ENCODE data around the gene VLDLR. TPM values are rescaled to one million over a fixed set of nuclear protein-coding genes. Genes with fewer than 3 reads are reported as not detected.

The VLDLR gene
- total and polyA plus RNA-seq, 11 donors, result 15.1 to 177 (median 112) TPM

DNA sequence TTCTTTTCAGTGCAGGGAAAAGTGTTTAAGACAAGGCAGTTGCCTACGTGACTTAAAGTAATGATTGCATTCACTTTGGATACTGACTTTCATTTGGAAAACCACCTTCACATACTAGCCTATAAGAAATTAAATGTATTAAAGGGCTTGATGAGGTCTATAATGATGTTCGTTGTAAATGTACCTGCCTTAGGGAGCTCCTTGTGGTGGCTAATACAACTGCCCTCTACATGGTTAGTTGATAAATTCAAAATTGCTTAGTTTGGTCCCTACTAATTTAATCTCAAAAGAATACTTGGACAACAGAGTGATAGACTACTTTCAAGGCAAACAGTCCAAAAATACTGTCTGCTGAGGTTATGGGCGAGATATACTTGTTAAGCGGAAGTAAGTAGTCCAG, 3.8 kb downstream of the VLDLR start:
- TF ChIP-seq, protein P1, sequence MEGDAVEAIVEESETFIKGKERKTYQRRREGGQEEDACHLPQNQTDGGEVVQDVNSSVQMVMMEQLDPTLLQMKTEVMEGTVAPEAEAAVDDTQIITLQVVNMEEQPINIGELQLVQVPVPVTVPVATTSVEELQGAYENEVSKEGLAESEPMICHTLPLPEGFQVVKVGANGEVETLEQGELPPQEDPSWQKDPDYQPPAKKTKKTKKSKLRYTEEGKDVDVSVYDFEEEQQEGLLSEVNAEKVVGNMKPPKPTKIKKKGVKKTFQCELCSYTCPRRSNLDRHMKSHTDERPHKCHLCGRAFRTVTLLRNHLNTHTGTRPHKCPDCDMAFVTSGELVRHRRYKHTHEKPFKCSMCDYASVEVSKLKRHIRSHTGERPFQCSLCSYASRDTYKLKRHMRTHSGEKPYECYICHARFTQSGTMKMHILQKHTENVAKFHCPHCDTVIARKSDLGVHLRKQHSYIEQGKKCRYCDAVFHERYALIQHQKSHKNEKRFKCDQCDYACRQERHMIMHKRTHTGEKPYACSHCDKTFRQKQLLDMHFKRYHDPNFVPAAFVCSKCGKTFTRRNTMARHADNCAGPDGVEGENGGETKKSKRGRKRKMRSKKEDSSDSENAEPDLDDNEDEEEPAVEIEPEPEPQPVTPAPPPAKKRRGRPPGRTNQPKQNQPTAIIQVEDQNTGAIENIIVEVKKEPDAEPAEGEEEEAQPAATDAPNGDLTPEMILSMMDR (IDR thresholded peaks at IDR 0.05), result peak in 2 of 12 donors; percentile 11 to 24
- no peak for TF ChIP-seq POLR2A (IDR thresholded peaks at IDR 0.05)
- H3K27ac ChIP-seq, result peak overlapping the region in 10 of 12 donors; percentile 1 to 97 (median 93)

DNA sequence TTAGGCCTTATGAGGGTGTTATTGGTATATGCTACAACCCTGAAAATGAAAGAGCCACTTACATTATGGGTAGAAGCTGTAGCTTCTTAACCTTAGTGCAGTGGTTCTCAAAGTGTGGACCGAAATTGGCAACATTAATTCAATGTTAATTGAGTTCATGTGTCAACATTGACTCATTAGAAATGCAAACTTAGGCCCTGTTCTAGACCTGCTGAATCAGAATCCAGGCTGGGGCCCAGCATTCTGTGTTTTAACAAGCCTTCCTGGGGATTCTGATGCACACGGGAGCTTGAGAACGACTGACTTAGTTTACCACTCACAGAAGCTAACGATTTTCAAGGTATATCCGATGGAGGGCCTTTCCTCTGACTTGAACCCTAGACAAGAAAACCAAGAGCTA, 7.3 kb downstream of the VLDLR start:
- WGBS, 4 donors, result 89 to 96% (median 92%) methylated on average over 5 of the region's 5 CpGs
- Histone ChIP-seq H3K4me3 (no peak overlapping the region), H3K27me3 (peaks cover 0 to 13% (median 0%) of the 10 kb centered on the region in 9 donors), H3K27ac (peak overlapping the region in 6 of 12 donors; percentile 7 to 84 (median 78)), H3K4me1 (peaks cover 0 to 68% (median 29%) of the 10 kb centered on the region in 12 donors), H3K9me3 (no peaks in the 10 kb centered on the region), H3K36me3 (no peaks in the 10 kb centered on the region)
- ATAC-seq, result no peak
- TF ChIP-seq, protein P1 (IDR thresholded peaks at IDR 0.05), result no peak
- no peak for TF ChIP-seq POLR2A (IDR thresholded peaks at IDR 0.05)
- no peak for DNase-seq
- intact Hi-C loops (cut with DNase I), result loop anchor here in 9 of 10 donors (10.0 kb wide), 7 partner anchors 96 to 494 kb away; no protein-coding TSS in a partner anchor

More for the DNA sequence above, 3.8 kb downstream of the VLDLR start:
- Histone ChIP-seq H3K36me3 (no peaks in the 10 kb centered on the region), H3K9me3 (no peaks in the 10 kb centered on the region), H3K4me1 (peaks cover 0 to 52% (median 30%) of the 10 kb centered on the region in 12 donors), H3K27me3 (peaks cover 0 to 43% (median 0%) of the 10 kb centered on the region in 9 donors), H3K4me3 (peak overlapping the region in 1 of 12 donors; percentile 5)
- no peak for DNase-seq
- no peak for ATAC-seq
- 78 to 86% (median 82%) methylated on average over 4 of the region's 4 CpGs for WGBS, 4 donors
- intact Hi-C loops (cut with DNase I), result loop anchor here in 9 of 10 donors (10.0 kb wide), 7 partner anchors 99 to 491 kb away; no protein-coding TSS in a partner anchor

DNA sequence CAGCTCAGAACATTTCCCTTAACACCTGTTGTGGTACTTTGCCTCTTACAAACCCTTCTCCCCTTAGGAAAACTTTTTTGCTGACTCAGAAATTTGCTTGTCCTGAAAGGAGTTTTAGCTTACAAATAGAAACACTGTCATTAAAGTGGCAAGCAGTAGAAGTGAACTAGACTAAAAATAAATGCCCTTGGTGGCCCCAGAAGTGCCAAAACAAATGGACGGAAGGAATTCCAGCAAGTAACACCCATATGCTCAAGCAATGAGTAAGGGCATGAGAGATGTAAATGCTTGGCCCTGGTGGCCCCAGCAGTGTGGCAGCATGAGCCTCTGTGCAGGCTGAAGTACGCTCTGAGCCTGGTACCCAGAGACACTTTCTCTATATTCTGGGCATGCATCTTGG, 8.6 kb downstream of the VLDLR start:
- H3K27me3 ChIP-seq, result peaks cover 0 to under 1% (median 0%) of the 10 kb centered on the region in 9 donors
- peak overlapping the region in 11 of 12 donors; percentile 37 to 89 (median 77) for H3K27ac ChIP-seq
- ATAC-seq (peak; percentile 40 to 64 (median 50)), DNase-seq (no peak)
- H3K4me1 ChIP-seq, result peaks cover 0 to 69% (median 30%) of the 10 kb centered on the region in 12 donors
- 54 to 72% (median 66%) methylated on average over 2 of the region's 2 CpGs for WGBS, 4 donors
- H3K36me3 ChIP-seq, result no peaks in the 10 kb centered on the region
- intact Hi-C loops (cut with DNase I), result loop anchor here in 1 of 10 donors (10.0 kb wide), 2 partner anchors 295 to 485 kb away; no protein-coding TSS in a partner anchor
- TF ChIP-seq, protein P1 (IDR thresholded peaks at IDR 0.05), result no peak
- no peak for TF ChIP-seq POLR2A (IDR thresholded peaks at IDR 0.05)
- H3K4me3 ChIP-seq, result no peak overlapping the region
- H3K9me3 ChIP-seq, result no peaks in the 10 kb centered on the region

DNA sequence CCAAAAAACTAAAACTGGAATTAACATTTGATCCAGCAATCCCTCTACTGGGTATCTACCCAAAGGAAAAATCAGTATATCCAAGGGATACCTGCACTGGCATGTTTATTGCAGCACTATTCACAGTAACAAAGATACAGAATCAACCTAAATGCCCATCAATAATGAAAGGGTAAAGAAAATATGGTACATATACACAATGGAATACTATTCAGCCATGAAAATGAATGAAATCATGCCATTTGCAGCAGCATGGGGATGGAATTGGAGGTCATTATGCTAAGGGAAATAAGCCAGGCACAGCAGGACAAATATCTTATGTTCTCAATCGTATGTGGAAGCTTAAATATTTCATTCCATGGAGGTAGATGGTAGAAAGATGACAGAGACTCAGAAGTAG, 9.7 kb downstream of the VLDLR start:
- WGBS, 4 donors, result 84 to 96% (median 92%) methylated on average over 1 of the region's 1 CpG
- intact Hi-C loops (cut with DNase I), result loop anchor here in 1 of 10 donors (10.0 kb wide), 2 partner anchors 296 to 486 kb away; no protein-coding TSS in a partner anchor
- ATAC-seq, result no peak
- Histone ChIP-seq H3K9me3 (no peaks in the 10 kb centered on the region), H3K4me1 (peaks cover 0 to 60% (median 25%) of the 10 kb centered on the region in 12 donors), H3K27me3 (no peaks in the 10 kb centered on the region), H3K27ac (peak overlapping the region in 4 of 12 donors; percentile 76 to 84 (median 78)), H3K36me3 (peaks cover 0 to 8% (median 4%) of the 10 kb centered on the region in 9 donors), H3K4me3 (no peak overlapping the region)
- DNase-seq, result no peak
- no peak for TF ChIP-seq POLR2A (IDR thresholded peaks at IDR 0.05)
- TF ChIP-seq, protein P1 (IDR thresholded peaks at IDR 0.05), result no peak

Data from heart left ventricle (tissue), 16 donors.